DND-41 (cell line): Measurements from ENCODE around the gene EXOC4.

Source experiments
- ATAC-seq: fragments of 200-7000 bp; cut with Tn5 transposase; 3 replicates; pipeline ENCODE4 v1.9.1; 2021; ENCODE audit warnings: low read depth; ENCODE audit not compliant: insufficient read depth
- DNase-seq: peaks from one replicate; pipeline ENCODE4 v3.0.0-alpha.2; 2020
- H2AFZ ChIP-seq: 2 replicates; pipeline ENCODE4 v1.6.0; 2012; ENCODE audit warnings: low read depth, low read length
- H3K27ac ChIP-seq: 2 replicates; pipeline ENCODE4 v1.5.1; 2012; ENCODE audit warnings: low read length, inconsistent platforms
- H3K27me3 ChIP-seq: fragments of 200-600 bp; sonication (generic); 2 replicates; pipeline ENCODE4 v1.6.0; 2012; ENCODE audit warnings: low read length, mild to moderate bottlenecking, inconsistent platforms; ENCODE audit not compliant: insufficient read depth, poor library complexity
- H3K36me3 ChIP-seq: 2 replicates; pipeline ENCODE4 v1.5.1; 2012; ENCODE audit warnings: low read length, inconsistent platforms; ENCODE audit not compliant: insufficient read depth
- H3K4me1 ChIP-seq: 2 replicates; pipeline ENCODE4 v1.5.1; 2012; ENCODE audit warnings: mild to moderate bottlenecking, low read length; ENCODE audit not compliant: insufficient read depth
- H3K4me2 ChIP-seq: 2 replicates; pipeline ENCODE4 v1.6.0; 2012; ENCODE audit warnings: mild to moderate bottlenecking, moderate library complexity, low read length, inconsistent platforms; ENCODE audit not compliant: insufficient read depth
- H3K4me3 ChIP-seq, 2 experiments: fragments of 200-600 bp in 1 of 2; shearing (Covaris generic) in 1 of 2; 2 replicates each; pipeline ENCODE4 v1.5.1; 2012 to 2016; ENCODE audit warnings: inconsistent platforms in 2 of 2, low read length in 2 of 2, mild to moderate bottlenecking in 2 of 2, low read depth in 1 of 2, moderate library complexity in 1 of 2
- H3K79me2 ChIP-seq: 2 replicates; pipeline ENCODE4 v1.6.0; 2012; ENCODE audit warnings: low read length, inconsistent platforms; ENCODE audit not compliant: insufficient read depth
- H3K9ac ChIP-seq: 2 replicates; pipeline ENCODE4 v1.6.0; 2012; ENCODE audit warnings: low read depth, mild to moderate bottlenecking, inconsistent platforms, low read length, moderate library complexity
- H3K9me3 ChIP-seq: 2 replicates; pipeline ENCODE4 v1.5.1; 2012; ENCODE audit warnings: low read length, moderate library complexity, mild to moderate bottlenecking, inconsistent platforms; ENCODE audit not compliant: insufficient read depth, severe bottlenecking
- H4K20me1 ChIP-seq: 2 replicates; pipeline ENCODE4 v1.6.0; 2012; ENCODE audit warnings: low read length; ENCODE audit not compliant: insufficient read depth
- EZH2 ChIP-seq: IDR thresholded peaks from 3 replicates; pipeline ENCODE4 v1.6.1; 2012; ENCODE audit warnings: borderline replicate concordance, low read depth, mild to moderate bottlenecking, moderate library complexity, low read length, inconsistent platforms; ENCODE audit not compliant: severe bottlenecking
- TF ChIP-seq, protein P1 (sequence below): IDR thresholded peaks from 2 replicates; pipeline ENCODE4 v1.5.1; 2012; ENCODE audit warnings: borderline replicate concordance, low read length, moderate library complexity, mild to moderate bottlenecking; ENCODE audit not compliant: poor library complexity, severe bottlenecking; ENCODE audit errors: extremely low read depth

EXOC4 gene

DNA sequence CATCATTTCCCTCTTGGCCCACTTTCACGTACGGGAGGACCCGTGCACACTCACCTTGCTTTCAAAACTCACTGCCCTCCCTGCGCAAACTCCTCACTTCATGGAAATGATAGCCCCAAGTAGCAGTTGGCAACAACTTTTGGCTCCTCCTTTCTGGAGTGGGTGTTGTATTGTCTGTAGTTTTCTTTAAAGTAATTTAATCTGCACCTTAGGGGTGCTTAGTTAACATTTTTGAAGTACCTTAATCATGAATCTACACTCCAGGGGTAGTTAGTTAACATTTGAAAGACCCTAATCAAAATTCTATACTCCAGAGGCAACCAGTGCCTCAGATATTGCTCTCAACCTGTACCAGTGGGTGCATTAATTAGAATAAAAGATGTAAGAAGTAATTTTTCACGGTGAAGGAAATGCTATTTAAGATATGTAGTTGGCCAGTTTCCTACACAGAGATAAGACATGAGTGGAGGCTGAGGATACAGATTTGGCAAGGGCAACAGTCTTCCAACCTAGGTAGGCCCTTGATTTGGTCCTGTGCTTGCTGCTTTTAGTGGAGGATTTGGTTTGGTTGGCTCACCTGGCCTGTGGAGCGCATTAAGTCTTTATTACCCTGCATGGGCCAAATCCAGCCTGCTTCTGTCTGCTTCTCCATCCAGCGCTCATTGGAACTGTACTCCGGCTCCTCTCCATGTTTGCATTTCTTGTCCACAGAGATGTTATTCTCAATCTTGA is 93.0 kb downstream of the EXOC4 start:
- Histone ChIP-seq H3K79me2 (peaks cover 10% of the 10 kb centered on the region), H3K36me3 (no peaks in the 10 kb centered on the region; the same call in 1 of the 2 replicates), H3K4me1 (no peaks in the 10 kb centered on the region), H3K27me3 (no peaks in the 10 kb centered on the region), H3K9me3 (no peaks in the 10 kb centered on the region), H3K27ac (no peak overlapping the region), H3K9ac (no peak overlapping the region), H4K20me1 (no peaks in the 10 kb centered on the region), H2AFZ (no peak overlapping the region), H3K4me3 (no peak overlapping the region), H3K4me2 (no peak overlapping the region)
- DNase-seq (no peak), ATAC-seq (no peak)
- TF ChIP-seq EZH2, result no peak
- TF ChIP-seq, protein P1, sequence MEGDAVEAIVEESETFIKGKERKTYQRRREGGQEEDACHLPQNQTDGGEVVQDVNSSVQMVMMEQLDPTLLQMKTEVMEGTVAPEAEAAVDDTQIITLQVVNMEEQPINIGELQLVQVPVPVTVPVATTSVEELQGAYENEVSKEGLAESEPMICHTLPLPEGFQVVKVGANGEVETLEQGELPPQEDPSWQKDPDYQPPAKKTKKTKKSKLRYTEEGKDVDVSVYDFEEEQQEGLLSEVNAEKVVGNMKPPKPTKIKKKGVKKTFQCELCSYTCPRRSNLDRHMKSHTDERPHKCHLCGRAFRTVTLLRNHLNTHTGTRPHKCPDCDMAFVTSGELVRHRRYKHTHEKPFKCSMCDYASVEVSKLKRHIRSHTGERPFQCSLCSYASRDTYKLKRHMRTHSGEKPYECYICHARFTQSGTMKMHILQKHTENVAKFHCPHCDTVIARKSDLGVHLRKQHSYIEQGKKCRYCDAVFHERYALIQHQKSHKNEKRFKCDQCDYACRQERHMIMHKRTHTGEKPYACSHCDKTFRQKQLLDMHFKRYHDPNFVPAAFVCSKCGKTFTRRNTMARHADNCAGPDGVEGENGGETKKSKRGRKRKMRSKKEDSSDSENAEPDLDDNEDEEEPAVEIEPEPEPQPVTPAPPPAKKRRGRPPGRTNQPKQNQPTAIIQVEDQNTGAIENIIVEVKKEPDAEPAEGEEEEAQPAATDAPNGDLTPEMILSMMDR, result no peak

DNA sequence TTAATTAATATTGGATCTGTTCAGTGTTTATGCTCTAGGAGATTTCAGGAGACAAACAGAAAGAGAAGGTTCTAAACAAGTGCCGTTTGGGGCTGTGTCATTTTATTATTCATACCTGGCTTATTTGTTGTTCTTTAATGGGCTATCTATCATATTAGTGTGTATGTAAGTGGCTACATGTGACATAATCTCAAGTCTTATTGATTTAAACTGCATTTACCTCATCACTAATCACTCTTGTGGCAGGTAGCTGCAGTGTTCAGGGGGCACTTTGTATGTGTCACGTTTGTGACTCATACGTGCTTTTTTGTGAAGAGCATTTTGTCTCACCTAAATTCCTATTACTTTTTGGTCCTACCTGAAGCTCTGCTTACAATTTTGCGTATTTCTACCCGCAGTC is 95.4 kb downstream of the EXOC4 start:
- Histone ChIP-seq H3K27ac (no peak overlapping the region), H3K4me1 (no peaks in the 10 kb centered on the region), H3K27me3 (no peaks in the 10 kb centered on the region), H3K9me3 (peaks cover 20% of the 10 kb centered on the region), H4K20me1 (no peaks in the 10 kb centered on the region), H3K79me2 (peaks cover 10% of the 10 kb centered on the region), H3K9ac (no peak overlapping the region), H3K4me3 (no peak overlapping the region), H3K4me2 (no peak overlapping the region), H2AFZ (no peak overlapping the region), H3K36me3 (no peaks in the 10 kb centered on the region; the same call in 1 of the 2 replicates)
- DNase-seq (no peak), ATAC-seq (no peak)
- no peak for TF ChIP-seq EZH2
- TF ChIP-seq, protein P1, result no peak

DNA sequence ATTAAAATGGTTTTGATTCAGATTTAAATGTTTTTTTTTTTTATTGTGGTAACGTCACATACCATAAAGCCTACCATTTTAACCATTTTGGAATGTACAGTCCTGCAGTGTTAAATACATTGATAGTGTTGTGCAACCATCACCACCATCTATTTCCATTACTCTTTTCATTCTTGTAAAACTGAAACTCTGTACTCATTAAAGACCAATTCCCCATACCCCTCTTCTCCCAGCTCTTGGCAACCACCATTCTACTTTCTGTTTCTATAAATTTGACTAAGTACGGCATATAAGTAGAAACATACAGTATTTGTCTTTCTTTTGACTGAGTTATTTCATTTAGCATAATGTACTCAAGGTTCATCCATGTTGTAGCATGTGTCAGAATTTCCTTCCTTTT is 96.2 kb downstream of the EXOC4 start:
- H3K79me2 ChIP-seq, result peaks cover 9% of the 10 kb centered on the region
- ATAC-seq (no peak), DNase-seq (no peak)
- no peak overlapping the region for H3K4me2 ChIP-seq
- no peaks in the 10 kb centered on the region for H3K4me1 ChIP-seq
- peaks cover 20% of the 10 kb centered on the region for H3K9me3 ChIP-seq
- H3K4me3 ChIP-seq, result no peak overlapping the region
- no peaks in the 10 kb centered on the region; the same call in 1 of the 2 replicates for H3K36me3 ChIP-seq
- no peak overlapping the region for H3K27ac ChIP-seq
- no peak for TF ChIP-seq EZH2
- TF ChIP-seq, protein P1, result no peak
- H3K9ac ChIP-seq, result no peak overlapping the region
- no peaks in the 10 kb centered on the region for H4K20me1 ChIP-seq
- H2AFZ ChIP-seq, result no peak overlapping the region
- no peaks in the 10 kb centered on the region for H3K27me3 ChIP-seq

DNA sequence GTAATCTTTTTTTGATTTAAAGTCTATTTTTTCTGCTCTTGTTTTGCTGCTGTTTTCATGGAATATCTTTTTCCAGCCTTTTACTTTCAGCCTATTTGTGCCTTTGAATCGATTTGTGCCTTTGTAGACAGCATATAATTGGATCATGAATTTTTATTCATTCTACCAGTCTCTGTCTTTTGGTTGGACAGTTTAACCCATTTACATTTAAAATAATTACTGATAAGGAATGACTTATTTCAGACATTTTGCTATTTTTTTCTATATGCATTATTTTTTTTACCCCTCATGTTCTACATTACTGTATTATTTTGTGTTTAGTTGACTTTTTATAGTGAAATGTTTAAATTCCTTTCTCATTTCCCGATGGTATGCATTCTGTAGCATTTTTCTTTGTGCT is 99.6 kb downstream of the EXOC4 start:
- Histone ChIP-seq H3K4me2 (no peak overlapping the region), H3K27ac (no peak overlapping the region), H3K79me2 (peaks cover 14% of the 10 kb centered on the region), H4K20me1 (no peaks in the 10 kb centered on the region), H3K27me3 (no peaks in the 10 kb centered on the region), H3K36me3 (peaks cover 10% of the 10 kb centered on the region; the same call in 1 of the 2 replicates), H3K9ac (no peak overlapping the region), H3K4me1 (no peaks in the 10 kb centered on the region), H3K9me3 (peaks cover 20% of the 10 kb centered on the region), H2AFZ (no peak overlapping the region), H3K4me3 (no peak overlapping the region)
- TF ChIP-seq, protein P1, result no peak
- TF ChIP-seq EZH2, result no peak
- no peak for ATAC-seq
- no peak for DNase-seq
